Measurements from ENCODE around the gene FKBP1B. TPM values are rescaled to one million over a fixed set of nuclear protein-coding genes. Genes with fewer than 3 reads are reported as not detected.
A peak's percentile ranks its signal among the peaks of the same experiment; 100 is the strongest.
"Not testable (repeated sequence)": the region's sequence is repeated elsewhere in the genome, so short reads cannot be mapped to it uniquely, and the experiment has no call there.

FKBP1B gene
- total RNA-seq, 1 donor from 2014 or later: 23.0 TPM

- DNase-seq (ENCODE audit: low spot score): no peak
Observed at GRCh38 chr2:24058564-24059271, 9.2 kb downstream of the FKBP1B start.

- no peak for DNase-seq (ENCODE audit: low spot score)
Observed at GRCh38 chr2:24065341-24065740, 15.8 kb downstream of the FKBP1B start.

- no peak for DNase-seq (ENCODE audit: low spot score)
Observed at GRCh38 chr2:24072259-24072658, 22.7 kb downstream of the FKBP1B start.

DNA sequence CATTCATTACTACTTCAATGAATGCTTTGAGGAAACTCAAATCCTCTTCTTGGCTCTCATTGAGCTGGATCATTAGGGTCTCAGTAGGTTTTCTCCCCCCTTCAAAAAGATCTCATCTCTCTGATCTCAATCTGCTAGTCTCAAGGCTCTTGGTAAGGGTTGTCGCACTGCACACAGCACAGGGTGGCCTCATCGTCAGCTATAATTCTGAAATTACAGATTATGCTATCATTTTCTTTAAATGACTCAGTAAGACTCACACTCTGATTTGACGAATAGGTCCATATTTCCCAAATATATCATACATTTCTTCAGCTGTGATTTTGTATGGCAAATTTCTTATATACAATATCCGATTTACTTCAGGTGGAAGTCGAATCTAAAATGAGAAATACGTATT is 24.3 kb downstream of the FKBP1B start:
- DNase-seq (ENCODE audit: low spot score): no peak

DNA sequence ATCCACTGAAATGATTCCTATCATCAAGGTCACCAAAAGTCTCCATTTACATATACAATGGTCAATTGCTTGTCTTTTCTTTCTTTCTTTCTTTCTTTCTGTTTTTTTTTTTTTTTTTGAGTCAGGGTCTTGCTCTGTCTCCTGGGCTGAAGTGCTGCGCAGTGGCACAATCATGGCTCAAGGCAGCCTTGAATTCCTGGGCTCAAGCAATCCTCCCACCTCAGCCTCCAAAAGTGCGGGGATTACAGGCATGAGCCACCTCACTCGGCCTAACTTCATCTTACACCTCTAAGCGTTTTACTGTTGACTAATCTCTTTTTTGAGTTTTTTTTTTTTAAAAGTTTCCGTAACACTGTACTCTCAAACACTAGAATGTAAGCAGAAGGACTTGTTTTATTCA is 25.7 kb downstream of the FKBP1B start:
- DNase-seq (ENCODE audit: low spot score): no peak

- peak; percentile 100 for DNase-seq (ENCODE audit: low spot score)
Observed at GRCh38 chr2:24075915-24076848, 26.6 kb downstream of the FKBP1B start, which contains the start of gene SF3B6. Gene SF3B6, minus strand, starts transcription at chr2:24076326. Its CDS starts 97 bp downstream, at chr2:24076229.

- no peak for DNase-seq (ENCODE audit: low spot score)
Observed at GRCh38 chr2:24076849-24077534, 27.5 kb downstream of the FKBP1B start.

DNA sequence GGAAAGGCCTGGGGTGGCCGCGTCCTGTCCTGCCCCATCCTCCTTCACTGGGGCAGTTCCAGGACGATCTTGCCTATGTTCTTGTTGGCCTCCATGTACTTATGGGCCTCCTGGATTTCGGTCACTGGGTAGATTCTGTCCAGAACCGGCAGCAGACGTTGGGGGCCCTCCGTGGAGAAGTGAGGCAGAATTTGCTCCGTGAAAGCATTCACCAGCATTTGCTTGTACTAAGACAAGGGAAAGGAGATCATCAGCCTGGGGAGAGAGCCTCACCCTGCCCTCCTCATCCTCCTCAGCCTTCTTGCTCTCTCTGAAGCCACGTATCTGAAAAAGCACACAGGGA is 28.0 kb downstream of the FKBP1B start:
- no peak for DNase-seq (ENCODE audit: low spot score)

- DNase-seq (ENCODE audit: low spot score): no peak
Observed at GRCh38 chr2:24077879-24078278, 28.3 kb downstream of the FKBP1B start.

GRCh38 chr2:24080701-24081100 is 31.2 kb downstream of the FKBP1B start:
- no peak for DNase-seq (ENCODE audit: low spot score)

DNA sequence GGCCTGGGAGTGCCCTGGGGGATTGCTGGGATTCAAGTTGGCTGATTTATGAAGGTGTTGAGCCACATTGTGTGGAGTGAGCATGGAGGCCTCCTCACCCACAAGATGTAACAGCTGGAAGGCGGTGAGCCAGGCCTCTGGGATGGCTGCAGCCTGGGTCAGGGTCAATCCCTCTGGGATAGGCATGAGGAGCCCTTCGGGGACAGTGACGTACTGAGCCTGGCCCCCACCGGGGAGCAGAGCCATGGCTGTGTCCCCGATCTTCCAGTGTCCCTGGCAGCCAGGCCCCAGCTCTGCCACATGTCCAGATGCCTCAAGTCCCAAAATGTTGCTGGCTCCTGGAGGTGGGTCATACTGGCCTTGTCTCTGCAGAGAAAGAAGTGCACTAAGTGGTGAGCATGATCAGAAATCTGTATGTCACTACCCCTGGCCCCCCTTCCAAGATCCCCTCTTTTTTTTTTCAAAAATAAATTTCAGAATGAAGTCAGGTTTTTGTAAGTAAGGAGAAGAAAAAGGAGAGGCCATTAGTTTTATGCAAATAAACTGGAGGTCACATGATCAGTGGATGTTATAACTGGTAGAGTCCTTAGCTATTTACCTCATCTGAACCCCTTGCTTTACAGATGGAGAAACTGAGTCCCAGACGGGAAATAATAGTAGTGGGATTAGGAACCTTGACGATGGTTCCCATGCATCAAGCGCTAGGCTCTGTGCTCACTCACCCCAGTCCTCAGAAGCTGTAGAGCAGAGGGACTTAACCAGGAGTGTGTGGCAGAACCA is 33.4 kb downstream of the FKBP1B start:
- DNase-seq (ENCODE audit: low spot score): no peak

DNA sequence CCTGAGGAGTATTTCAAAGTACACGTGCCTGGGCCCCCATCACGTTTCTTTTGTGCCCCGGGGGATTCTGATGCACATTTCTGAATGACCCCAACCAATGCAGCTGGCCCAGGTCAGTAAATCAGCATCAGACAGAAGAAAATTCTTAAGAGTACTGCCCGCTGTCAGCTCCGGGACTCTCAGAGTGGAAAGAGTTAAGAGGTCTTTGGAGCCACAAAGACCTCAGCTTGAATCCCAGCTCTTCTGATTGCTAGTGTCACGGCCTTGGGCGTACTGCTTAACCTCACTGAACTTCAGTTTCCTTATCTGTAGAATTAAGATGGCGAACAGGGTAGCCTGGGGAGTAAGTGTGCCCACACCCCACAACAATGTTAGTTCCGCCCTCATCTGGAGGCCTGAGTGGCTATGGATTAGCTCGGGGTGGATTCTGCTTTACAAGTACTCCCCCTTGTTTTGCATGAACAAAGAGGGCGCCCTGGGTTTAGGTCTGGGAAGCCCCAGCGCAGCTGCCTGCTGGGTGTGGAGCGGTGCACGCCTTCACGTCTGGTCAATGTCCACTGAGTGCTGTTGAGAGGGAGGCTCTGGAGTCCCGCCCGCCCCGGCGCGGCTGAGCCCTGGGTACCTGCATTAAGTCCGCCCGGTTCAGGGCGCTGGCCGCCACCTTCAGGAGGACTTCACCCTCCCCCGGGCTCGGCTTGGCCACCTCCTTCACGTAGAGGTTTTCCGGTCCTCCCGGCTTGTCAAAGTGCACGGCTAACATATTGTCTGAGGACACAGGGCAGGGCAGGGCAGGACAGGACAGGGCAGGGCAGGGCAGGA is 34.2 kb downstream of the FKBP1B start:
- DNase-seq (ENCODE audit: low spot score): peak; percentile 82

GRCh38 chr2:24084386-24085199 is 35.1 kb downstream of the FKBP1B start, which contains the start of gene TP53I3:
Gene TP53I3, minus strand, starts transcription at chr2:24084834. Its CDS starts 508 bp downstream, at chr2:24084326.
- DNase-seq (ENCODE audit: low spot score): peak; percentile 89

DNA sequence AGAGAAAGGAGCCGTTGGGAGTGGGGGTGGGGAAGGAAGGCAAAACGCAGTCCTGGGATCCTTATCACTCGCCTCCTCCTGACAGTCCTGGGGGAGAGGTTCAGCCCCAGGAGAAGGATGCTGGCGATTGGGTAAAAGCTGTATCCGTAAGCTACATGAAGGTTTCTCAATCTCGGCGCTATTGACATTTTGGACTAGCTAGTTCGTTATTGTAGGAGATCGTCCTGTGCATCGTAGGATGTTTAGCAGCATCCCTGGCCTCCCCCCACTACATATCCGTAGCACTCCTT is 35.6 kb downstream of the FKBP1B start:
- no peak for DNase-seq (ENCODE audit: low spot score)

GRCh38 chr2:24086241-24086640 is 36.7 kb downstream of the FKBP1B start:
- DNase-seq (ENCODE audit: low spot score): no peak

GRCh38 chr2:24087032-24087431 is 37.5 kb downstream of the FKBP1B start:
- DNase-seq (ENCODE audit: low spot score): no peak

- no peak for DNase-seq (ENCODE audit: low spot score)
Observed at GRCh38 chr2:24088821-24089359, 39.3 kb downstream of the FKBP1B start.

DNA sequence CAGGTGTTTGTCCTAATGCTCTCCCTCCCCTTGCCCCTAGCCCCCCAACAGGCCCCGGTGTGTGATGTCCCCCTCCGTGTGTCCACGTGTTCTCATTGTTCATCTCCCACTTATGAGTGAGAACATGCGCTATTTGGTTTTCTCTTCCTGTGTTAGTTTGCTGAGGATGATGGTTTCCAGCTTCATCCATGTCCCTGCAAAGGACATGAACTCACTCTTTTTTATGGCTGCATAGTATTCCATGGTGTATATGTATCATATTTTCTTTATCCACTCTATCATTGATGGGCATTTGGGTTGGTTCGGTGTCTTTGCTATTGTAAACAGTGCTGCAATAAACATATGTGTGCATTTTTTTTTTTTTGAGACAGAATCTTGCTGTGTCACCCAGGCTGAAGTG is 43.7 kb downstream of the FKBP1B start:
- DNase-seq (ENCODE audit: low spot score): not testable (repeated sequence)

- not testable (repeated sequence) for DNase-seq (ENCODE audit: low spot score)
Observed at GRCh38 chr2:24095171-24095677, 45.7 kb downstream of the FKBP1B start.
